SJCRH30 (cell line): ENCODE results near the gene ATP5F1A. TPM values are rescaled to one million over a fixed set of nuclear protein-coding genes. Genes with fewer than 3 reads are reported as not detected.

ENCODE experiments used
- DNase-seq, 2 experiments: peaks; one replicate each; pipeline ENCODE4 v3.0.0-alpha.2; 2015 to 2020
- H3K27ac ChIP-seq: fragments of 250-450 bp; sonication (Bioruptor Pico); 2 replicates; pipeline ENCODE4 v1.5.1; 2020; ENCODE audit warnings: mild to moderate bottlenecking, moderate library complexity
- H3K27me3 ChIP-seq: fragments of 250-450 bp; sonication (Bioruptor Pico); 2 replicates; pipeline ENCODE4 v1.5.1; 2020; ENCODE audit warnings: mild to moderate bottlenecking, moderate library complexity
- H3K36me3 ChIP-seq: fragments of 250-450 bp; sonication (Bioruptor Pico); 2 replicates; pipeline ENCODE4 v1.5.1; 2020; ENCODE audit warnings: mild to moderate bottlenecking, moderate library complexity
- H3K4me1 ChIP-seq: fragments of 250-450 bp; sonication (Bioruptor Pico); 2 replicates; pipeline ENCODE4 v1.5.1; 2020; ENCODE audit warnings: mild to moderate bottlenecking, moderate library complexity
- H3K4me3 ChIP-seq: fragments of 250-450 bp; sonication (Bioruptor Pico); 2 replicates; pipeline ENCODE4 v1.5.1; 2020; ENCODE audit warnings: mild to moderate bottlenecking, moderate library complexity
- H3K9me3 ChIP-seq: fragments of 250-450 bp; sonication (Bioruptor Pico); replicated peaks from 2 replicates; pipeline ENCODE4 v1.5.1; 2020; ENCODE audit warnings: mild to moderate bottlenecking, moderate library complexity
- total RNA-seq: library from RNA; depleted of rRNA; stranded (reverse); fragments of >200 nt; shearing (Covaris generic); gene quantifications from 2 replicates; pipeline ENCODE4 v1.2.3, GENCODE V29; 2014; rRNA removed

ATP5F1A gene
- total RNA-seq, 1 experiment from 2014 or later, result 468 TPM

GRCh38 chr18:46042571-46043123 lies 55.4 kb downstream of the ATP5F1A start:
- no peaks in the 10 kb centered on the region for H3K9me3 ChIP-seq
- no peak overlapping the region for H3K4me3 ChIP-seq
- peaks cover 4% of the 10 kb centered on the region; the same call in 1 of the 2 replicates for H3K4me1 ChIP-seq
- no peaks in the 10 kb centered on the region for H3K27me3 ChIP-seq
- no peaks in the 10 kb centered on the region for H3K36me3 ChIP-seq
- peak overlapping the region; percentile 42 for H3K27ac ChIP-seq
- peak; percentile 45 to 63 for DNase-seq

- Histone ChIP-seq H3K4me1 (peaks cover 4% of the 10 kb centered on the region; the same call in 1 of the 2 replicates), H3K27ac (no peak overlapping the region), H3K36me3 (no peaks in the 10 kb centered on the region), H3K27me3 (no peaks in the 10 kb centered on the region), H3K9me3 (no peaks in the 10 kb centered on the region), H3K4me3 (no peak overlapping the region)
- no peak for DNase-seq
Measured at GRCh38 chr18:46040747-46041104, 57.4 kb downstream of the ATP5F1A start.

- no peak overlapping the region for H3K4me3 ChIP-seq
- H3K27ac ChIP-seq, result no peak overlapping the region
- H3K27me3 ChIP-seq, result no peaks in the 10 kb centered on the region
- DNase-seq, result no peak
- H3K9me3 ChIP-seq, result no peaks in the 10 kb centered on the region
- H3K36me3 ChIP-seq, result no peaks in the 10 kb centered on the region
- peaks cover 4% of the 10 kb centered on the region; the same call in 1 of the 2 replicates for H3K4me1 ChIP-seq
Measured at GRCh38 chr18:46040033-46040746, 57.9 kb downstream of the ATP5F1A start.

- DNase-seq, result no peak
- peaks cover 4% of the 10 kb centered on the region; the same call in 1 of the 2 replicates for H3K4me1 ChIP-seq
Measured at GRCh38 chr18:46037512-46038305, 60.4 kb downstream of the ATP5F1A start.

GRCh38 chr18:46035696-46036680 lies 62.1 kb downstream of the ATP5F1A start:
- no peak for DNase-seq

More at GRCh38 chr18:46037512-46038305, 60.4 kb downstream of the ATP5F1A start:
- Histone ChIP-seq H3K9me3 (no peaks in the 10 kb centered on the region), H3K4me3 (no peak overlapping the region), H3K36me3 (no peaks in the 10 kb centered on the region), H3K27ac (no peak overlapping the region), H3K27me3 (no peaks in the 10 kb centered on the region)

GRCh38 chr18:46034230-46034629 lies 63.9 kb downstream of the ATP5F1A start:
- H3K27ac ChIP-seq, result no peak overlapping the region
- no peaks in the 10 kb centered on the region for H3K9me3 ChIP-seq
- DNase-seq, result no peak

More at GRCh38 chr18:46035696-46036680, 62.1 kb downstream of the ATP5F1A start:
- Histone ChIP-seq H3K36me3 (no peaks in the 10 kb centered on the region), H3K4me1 (no peaks in the 10 kb centered on the region), H3K27me3 (no peaks in the 10 kb centered on the region), H3K27ac (no peak overlapping the region), H3K9me3 (no peaks in the 10 kb centered on the region), H3K4me3 (no peak overlapping the region)

GRCh38 chr18:46031741-46032140 lies 66.4 kb downstream of the ATP5F1A start:
- H3K36me3 ChIP-seq, result no peaks in the 10 kb centered on the region
- no peak for DNase-seq
- no peaks in the 10 kb centered on the region for H3K4me1 ChIP-seq
- H3K9me3 ChIP-seq, result no peaks in the 10 kb centered on the region
- no peak overlapping the region for H3K4me3 ChIP-seq
- no peak overlapping the region for H3K27ac ChIP-seq
- H3K27me3 ChIP-seq, result no peaks in the 10 kb centered on the region

More at GRCh38 chr18:46034230-46034629, 63.9 kb downstream of the ATP5F1A start:
- Histone ChIP-seq H3K4me3 (no peak overlapping the region), H3K4me1 (no peaks in the 10 kb centered on the region), H3K27me3 (no peaks in the 10 kb centered on the region), H3K36me3 (no peaks in the 10 kb centered on the region)

Other genes starting within 250 kb of the ATP5F1A start
- 6.5 and 8.7 TPM in 2 replicates for gene EPG5, start 131.0 kb downstream of the ATP5F1A start, total RNA-seq
- gene PSTPIP2, start 26.0 kb downstream of the ATP5F1A start, total RNA-seq, result 6.1 and 6.8 TPM in 2 replicates
- gene HAUS1, start 6.1 kb upstream of the ATP5F1A start, total RNA-seq, result 45.8 and 53.3 TPM in 2 replicates